NT2/D1 (cell line): ENCODE data around the gene INPP4B.

Experiments used
- SUZ12 ChIP-seq: IDR thresholded peaks from 2 replicates; pipeline ENCODE4 v1.6.1; 2011; ENCODE audit not compliant: insufficient read length, insufficient read depth; ENCODE audit errors: extremely low read depth
- YY1 ChIP-seq: IDR thresholded peaks from 2 replicates; pipeline ENCODE4 v1.6.1; 2011; ENCODE audit not compliant: insufficient read length, insufficient read depth
- ZNF274 ChIP-seq: IDR thresholded peaks from 2 replicates; pipeline ENCODE4 v1.6.1; 2011; ENCODE audit warnings: mild to moderate bottlenecking, low read depth, low read length

DNA sequence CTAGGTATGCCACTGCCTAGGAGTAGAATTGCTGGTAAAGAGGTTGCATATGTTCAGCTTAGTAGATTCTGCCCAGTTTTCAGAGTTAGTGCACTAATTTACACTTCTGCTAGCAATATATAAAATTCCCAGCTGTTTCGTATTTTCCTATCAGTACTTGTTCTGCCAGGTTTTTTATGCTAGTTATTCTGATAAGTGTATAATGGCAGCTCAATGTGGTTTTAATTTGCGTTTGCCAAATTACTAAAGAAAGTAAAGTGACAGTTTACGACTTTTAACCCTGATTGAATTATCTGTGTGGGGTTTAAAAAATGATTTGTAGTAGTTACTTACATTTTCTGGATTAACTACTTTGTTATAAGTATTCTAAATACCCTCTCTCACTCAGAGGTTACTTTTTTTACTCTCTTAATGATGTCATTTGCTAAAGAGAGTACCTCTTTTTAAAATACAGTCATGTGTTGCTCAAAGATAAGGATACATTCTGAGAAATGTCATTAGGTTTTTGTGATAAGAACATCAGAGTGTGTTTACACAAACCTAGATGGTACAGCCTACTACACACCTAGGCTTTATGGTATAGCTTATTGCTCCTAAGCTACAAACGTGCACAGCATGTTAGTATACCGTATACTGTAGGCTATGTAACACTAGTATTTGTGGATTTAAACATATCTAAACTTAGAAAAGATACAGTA lies 846.5 kb downstream of the INPP4B start:
- TF ChIP-seq YY1 (no peak), SUZ12 (no peak), ZNF274 (no peak)
